Measurements from ENCODE around the gene NEUROG1. TPM values are rescaled to one million over a fixed set of nuclear protein-coding genes. Genes with fewer than 3 reads are reported as not detected.

The NEUROG1 gene
- total and polyA plus RNA-seq, 4 donors: not detected

DNA sequence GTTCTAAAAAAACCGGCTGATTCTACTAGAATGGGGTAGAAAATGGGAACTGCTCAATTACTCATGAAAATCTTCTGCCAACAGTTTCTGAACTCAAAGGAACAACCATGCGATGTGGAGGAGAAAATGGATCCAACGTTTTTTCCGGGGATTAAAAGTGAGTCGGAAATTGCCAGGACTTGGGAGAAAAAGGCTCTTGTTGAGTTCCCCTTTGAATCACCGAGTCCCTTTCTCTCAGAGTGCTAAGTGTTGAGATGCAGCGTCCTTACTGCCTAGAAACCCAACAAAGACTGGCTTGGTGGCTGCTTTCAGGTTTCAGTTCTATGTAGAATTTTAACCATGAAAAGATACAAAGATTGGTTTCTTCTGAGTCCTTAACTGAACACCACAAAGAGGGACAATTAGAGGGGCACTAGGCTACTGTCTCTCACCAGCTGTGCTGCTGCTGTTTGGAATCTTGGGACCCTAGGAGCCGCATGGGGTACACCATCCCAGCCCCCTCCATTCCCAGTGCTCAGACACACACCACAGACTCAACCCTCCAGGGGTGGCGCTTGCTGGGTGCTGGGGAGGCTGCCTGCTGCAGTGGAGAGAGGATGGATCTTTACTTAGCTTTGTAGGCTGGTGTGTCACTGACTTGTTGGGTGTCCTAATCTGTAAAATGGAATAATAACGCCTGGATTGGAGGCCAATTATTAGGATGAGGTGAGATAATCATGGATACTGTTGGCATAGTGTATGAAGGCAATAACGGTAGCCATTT is 21.5 kb upstream of the NEUROG1 start:
- H3K9ac ChIP-seq (ENCODE audit: insufficient read depth in 1 of 2, low read length in 2 of 2): no peak overlapping the region
- no peak overlapping the region for H3K4me3 ChIP-seq
- H3K36me3 ChIP-seq (ENCODE audit: control insufficient read depth in 4 of 4, insufficient read depth in 4 of 4, low read length in 4 of 4): no peaks in the 10 kb centered on the region
- 72 to 79% methylated on average over 11 of the region's 11 CpGs for WGBS, 2 donors
- H3K4me1 ChIP-seq (ENCODE audit: control insufficient read depth in 5 of 5, insufficient read depth in 5 of 5, low read length in 5 of 5): peaks cover 0 to 4% (median 0%) of the 10 kb centered on the region in 5 donors
- H3K27me3 ChIP-seq (ENCODE audit: control insufficient read depth in 3 of 3, insufficient read depth in 3 of 3, low read length in 2 of 3): peaks cover 0 to 2% (median 0%) of the 10 kb centered on the region in 3 donors
- H3K9me3 ChIP-seq (ENCODE audit: control insufficient read depth in 4 of 4, insufficient read depth in 3 of 4, low read length in 3 of 4): peaks cover 0 to 3% (median 0%) of the 10 kb centered on the region in 4 donors
- TF ChIP-seq CTCF (IDR thresholded peaks at IDR 0.05; ENCODE audit: control extremely low read depth, extremely low read depth): no peak
- H3K27ac ChIP-seq (ENCODE audit: low read depth in 1 of 2, low read length in 1 of 2): no peak overlapping the region
- ATAC-seq (ENCODE audit: insufficient read depth, low FRiP score) (no peak), DNase-seq (no peak)

DNA sequence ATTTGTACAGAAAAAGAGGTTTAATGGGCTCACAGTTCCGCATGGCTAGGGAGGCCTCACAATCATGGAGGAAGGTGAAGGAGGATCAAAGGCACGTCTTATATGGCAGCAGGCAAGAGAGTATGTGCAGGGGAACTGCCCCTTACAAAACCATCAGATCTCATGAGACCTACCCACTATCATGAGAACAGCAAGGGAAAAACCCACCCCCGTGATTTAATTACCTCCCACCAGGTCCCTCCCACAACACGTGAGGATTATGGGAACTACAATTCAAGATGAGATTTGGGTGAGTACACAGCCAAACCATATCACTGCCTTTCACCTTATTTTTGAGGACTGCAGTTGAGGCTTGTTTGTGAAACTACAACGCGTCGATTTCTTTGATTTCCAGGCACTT is 20.9 kb upstream of the NEUROG1 start:
- WGBS, 2 donors: 73 to 76% methylated on average over 7 of the region's 7 CpGs
- peaks cover 0 to 3% (median 0%) of the 10 kb centered on the region in 3 donors for H3K27me3 ChIP-seq (ENCODE audit: control insufficient read depth in 3 of 3, insufficient read depth in 3 of 3, low read length in 2 of 3)

DNA sequence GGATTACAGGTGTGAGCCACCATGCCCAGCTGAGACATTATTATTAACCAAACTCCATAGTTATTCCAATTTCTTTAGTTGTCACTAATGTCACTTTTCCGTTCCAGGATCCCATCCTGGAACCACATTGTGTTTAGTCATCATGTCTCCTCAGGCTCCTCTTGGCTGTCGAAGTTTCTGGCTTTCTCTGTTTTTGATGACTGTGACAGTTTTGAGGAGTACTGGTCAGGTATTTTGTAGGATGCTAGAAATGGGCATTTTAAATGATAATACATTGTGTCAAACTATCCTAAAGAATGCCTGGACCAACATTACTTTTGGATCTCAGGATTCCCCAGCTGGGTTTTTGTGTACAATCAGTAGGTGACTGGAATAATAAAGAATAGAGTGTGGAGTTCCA is 19.8 kb upstream of the NEUROG1 start:
- ATAC-seq (ENCODE audit: insufficient read depth, low FRiP score): no peak
- Histone ChIP-seq H3K27ac (ENCODE audit: low read depth in 1 of 2, low read length in 1 of 2) (no peak overlapping the region), H3K9me3 (ENCODE audit: control insufficient read depth in 4 of 4, insufficient read depth in 3 of 4, low read length in 3 of 4) (no peaks in the 10 kb centered on the region), H3K4me1 (ENCODE audit: control insufficient read depth in 5 of 5, insufficient read depth in 5 of 5, low read length in 5 of 5) (no peaks in the 10 kb centered on the region), H3K9ac (ENCODE audit: insufficient read depth in 1 of 2, low read length in 2 of 2) (no peak overlapping the region), H3K36me3 (ENCODE audit: control insufficient read depth in 4 of 4, insufficient read depth in 4 of 4, low read length in 4 of 4) (no peaks in the 10 kb centered on the region), H3K27me3 (ENCODE audit: control insufficient read depth in 3 of 3, insufficient read depth in 3 of 3, low read length in 2 of 3) (peaks cover 0 to 7% (median 7%) of the 10 kb centered on the region in 3 donors), H3K4me3 (no peak overlapping the region)
- DNase-seq: no peak
- TF ChIP-seq CTCF (IDR thresholded peaks at IDR 0.05; ENCODE audit: control extremely low read depth, extremely low read depth): no peak
- WGBS, 2 donors: 87 to 92% methylated on average over 2 of the region's 2 CpGs

More for the DNA sequence above, 20.9 kb upstream of the NEUROG1 start:
- no peaks in the 10 kb centered on the region for H3K36me3 ChIP-seq (ENCODE audit: control insufficient read depth in 4 of 4, insufficient read depth in 4 of 4, low read length in 4 of 4)
- no peak for ATAC-seq (ENCODE audit: insufficient read depth, low FRiP score)
- H3K27ac ChIP-seq (ENCODE audit: low read depth in 1 of 2, low read length in 1 of 2): no peak overlapping the region
- H3K9ac ChIP-seq (ENCODE audit: insufficient read depth in 1 of 2, low read length in 2 of 2): no peak overlapping the region
- H3K4me3 ChIP-seq: no peak overlapping the region
- no peak for DNase-seq
- peaks cover 0 to 3% (median 0%) of the 10 kb centered on the region in 4 donors for H3K9me3 ChIP-seq (ENCODE audit: control insufficient read depth in 4 of 4, insufficient read depth in 3 of 4, low read length in 3 of 4)
- no peak for TF ChIP-seq CTCF (IDR thresholded peaks at IDR 0.05; ENCODE audit: control extremely low read depth, extremely low read depth)
- peaks cover 0 to 4% (median 0%) of the 10 kb centered on the region in 5 donors for H3K4me1 ChIP-seq (ENCODE audit: control insufficient read depth in 5 of 5, insufficient read depth in 5 of 5, low read length in 5 of 5)

Data from lung (tissue), 12 donors.